Uterus (tissue), 4 donors: Measurements from ENCODE around the gene PAQR7. TPM values are rescaled to one million over a fixed set of nuclear protein-coding genes. Genes with fewer than 3 reads are reported as not detected.

Experiments
- DNase-seq, 2 donors: peaks; one replicate each; pipeline ENCODE4 v3.0.0-alpha.2; 2019 to 2020
- H3K27ac ChIP-seq, 2 donors: fragments of 200-600 bp; sonication (generic); 1 replicate in 1 of 2; 2 replicates in 1 of 2; pipeline ENCODE4 v1.5.1; 2016 to 2018
- H3K27me3 ChIP-seq, 2 donors: fragments of 200-600 bp; sonication (generic); one replicate each; pipeline ENCODE4 v1.5.1; 2018 to 2019; ENCODE audit warnings: control low read depth in 1 of 2
- H3K36me3 ChIP-seq, 2 donors: fragments of 200-600 bp; sonication (generic); one replicate each; pipeline ENCODE4 v1.5.1; 2019; ENCODE audit warnings: control low read depth in 1 of 2
- H3K4me1 ChIP-seq, 2 donors: fragments of 200-600 bp; sonication (generic); one replicate each; pipeline ENCODE4 v1.5.1; 2018 to 2019; ENCODE audit warnings: control low read depth in 1 of 2
- H3K4me3 ChIP-seq, 2 donors: fragments of 200-600 bp; sonication (generic); 1 replicate in 1 of 2; 2 replicates in 1 of 2; pipeline ENCODE4 v1.5.1; 2018 to 2019; ENCODE audit warnings: mild to moderate bottlenecking in 1 of 2
- H3K9me3 ChIP-seq, 2 donors: fragments of 200-600 bp; sonication (generic); one replicate each; pipeline ENCODE4 v1.5.1; 2019; ENCODE audit warnings: control low read depth in 1 of 2
- CTCF ChIP-seq, 4 experiments: fragments of 200-600 bp in 2 of 4; fragments of 450-650 bp in 2 of 4; sonication (generic) in 2 of 4; IDR thresholded peaks; one replicate each; pipeline ENCODE4 v1.5.1; 2016 to 2019; ENCODE audit warnings: antibody characterized with exemption in 4 of 4, mild to moderate bottlenecking in 2 of 4, moderate library complexity in 1 of 4
- POLR2A ChIP-seq, 2 donors: fragments of 450-650 bp; IDR thresholded peaks; one replicate each; pipeline ENCODE4 v1.6.1; 2016; ENCODE audit warnings: antibody characterized with exemption in 2 of 2, mild to moderate bottlenecking in 1 of 2, moderate library complexity in 1 of 2
- intact Hi-C: fragments of 100-400 bp; cut with DNase I; formaldehyde crosslinking; loops from one replicate; pipeline ENCODE4 v1.15.1; 2023; ENCODE audit warnings: low total_unique reads
- microRNA-seq: library from miRNA; unstranded; fragments of <30 nt; microRNA quantifications from one replicate; pipeline ENCODE4, GENCODE V29; 2016; ENCODE audit warnings: borderline microRNAs expressed, borderline replicate concordance
- small RNA-seq: library from RNA; depleted of rRNA; stranded (forward); fragments of <200 nt; gene quantifications from one replicate; pipeline ENCODE3, GENCODE V24; 2016
- total RNA-seq, 4 donors: library from RNA; depleted of rRNA in 3 of 4; stranded (reverse); fragments of >200 nt in 3 of 4; gene quantifications; one replicate each; pipeline versions ENCODE4 v1.1.0 to v1.2.4, GENCODE V29; 2014 to 2023
- donor health status: DM: yes; HTN: yes; CAD: no.

Gene PAQR7
- total RNA-seq, 4 donors from 2014 or later = 4.7 to 20.1 (median 9.9) TPM

GRCh38 chr1:25813071-25813733, 62.3 kb downstream of the PAQR7 start:
- no peak overlapping the region for H3K4me3 ChIP-seq
- H3K27me3 ChIP-seq = no peaks in the 10 kb centered on the region
- no peak for TF ChIP-seq POLR2A (IDR thresholded peaks at IDR 0.05)
- no peak for TF ChIP-seq CTCF (IDR thresholded peaks at IDR 0.05)
- no peak overlapping the region for H3K27ac ChIP-seq
- no peaks in the 10 kb centered on the region for H3K9me3 ChIP-seq
- H3K4me1 ChIP-seq = no peaks in the 10 kb centered on the region
- intact Hi-C loops = loop anchor here (5.0 kb wide), 1 partner anchor 206 kb away; no protein-coding TSS in a partner anchor
- DNase-seq = no peak
- no peaks in the 10 kb centered on the region for H3K36me3 ChIP-seq

Small RNA genes within 50 kb of the gene (microRNA-seq; reads per million reads assigned to microRNA genes)
- gene MIR3917 = 4.9 reads per million, percentile 3 among the genes with 10 or more reads in this experiment

Small RNA genes within 50 kb of the gene (small RNA-seq; reads per million reads assigned to genes)
- gene AL033528.1 = not detected
- not detected for gene RF00019
- not detected for gene SNRPFP2

Other genes starting within 250 kb of the PAQR7 start
- gene SELENON, start 75.5 kb downstream of the PAQR7 start, total RNA-seq = 10 to 100 TPM in 2 of 4 donors, 1 to 10 TPM in 2; 9.0 to 94.0 (median 18.0) TPM
- 100 to 1,000 TPM in 1 of 4 donors, 10 to 100 TPM in 3; 51.5 to 106 (median 63.7) TPM for gene MTFR1L, start 55.8 kb downstream of the PAQR7 start, total RNA-seq
- 1 to 10 TPM in 1 of 4 donors, not detected in 3; 1.1 TPM for gene AUNIP, start 16.3 kb downstream of the PAQR7 start, total RNA-seq
- gene STMN1, start 30.7 kb upstream of the PAQR7 start, total RNA-seq = 100 to 1,000 TPM in 1 of 4 donors, 10 to 100 TPM in 3; 34.6 to 100 (median 78.2) TPM
- 10 to 100 TPM in 1 of 4 donors, 1 to 10 TPM in 3; 6.2 to 12.3 (median 9.2) TPM for gene PAFAH2, start 122.4 kb upstream of the PAQR7 start, total RNA-seq
- gene EXTL1, start 146.1 kb upstream of the PAQR7 start, total RNA-seq = 1 to 10 TPM in 2 of 4 donors, under 1 TPM in 1, not detected in 1; 0.26 to 2.7 (median 1.7) TPM
- gene SLC30A2, start 170.4 kb upstream of the PAQR7 start, total RNA-seq = under 1 TPM in 2 of 4 donors, not detected in 2; 0.07 to 0.49 TPM
- gene TRIM63, start 191.9 kb upstream of the PAQR7 start, total RNA-seq = 1 to 10 TPM in 1 of 4 donors, under 1 TPM in 1, not detected in 2; 0.77 to 5.4 TPM
- 10 to 100 TPM; 13.8 to 95.6 (median 20.9) TPM for gene PDIK1L, start 236.1 kb upstream of the PAQR7 start, total RNA-seq